Loucy (cell line): ENCODE results near the gene ADRM1.

Source experiments
- H2AFZ ChIP-seq: fragments of 200-600 bp; sonication (generic); 2 replicates; pipeline ENCODE4 v1.6.0; 2016; ENCODE audit warnings: antibody characterized with exemption, mild to moderate bottlenecking, low read length, moderate library complexity
- H3F3A ChIP-seq: fragments of 200-600 bp; 2 replicates; pipeline ENCODE4 v1.6.0; 2016; ENCODE audit warnings: antibody characterized with exemption, low read depth, mild to moderate bottlenecking
- H3K27me3 ChIP-seq: fragments of 200-600 bp; sonication (generic); 2 replicates; pipeline ENCODE4 v1.6.1; 2014; ENCODE audit warnings: low read length, mild to moderate bottlenecking; ENCODE audit not compliant: insufficient read depth, poor library complexity, severe bottlenecking
- H3K36me3 ChIP-seq: fragments of 200-600 bp; sonication (generic); 2 replicates; pipeline ENCODE4 v1.6.1; 2016; ENCODE audit warnings: low read length; ENCODE audit not compliant: insufficient read depth
- H3K4me1 ChIP-seq: fragments of 200-600 bp; sonication (generic); 2 replicates; pipeline ENCODE4 v1.5.1; 2014; ENCODE audit warnings: low read length, mild to moderate bottlenecking; ENCODE audit not compliant: insufficient read depth, poor library complexity, severe bottlenecking
- H3K4me2 ChIP-seq: fragments of 200-600 bp; sonication (generic); 2 replicates; pipeline ENCODE4 v1.6.0; 2014; ENCODE audit warnings: antibody characterized with exemption, low read length, low read depth, mild to moderate bottlenecking; ENCODE audit not compliant: poor library complexity, severe bottlenecking
- H3K4me3 ChIP-seq: fragments of 200-600 bp; sonication (generic); 2 replicates; pipeline ENCODE4 v1.5.1; 2014; ENCODE audit warnings: low read length, mild to moderate bottlenecking, mixed read lengths; ENCODE audit not compliant: poor library complexity, severe bottlenecking
- H3K79me2 ChIP-seq: fragments of 200-600 bp; sonication (generic); 2 replicates; pipeline ENCODE4 v1.6.1; 2014; ENCODE audit warnings: low read length; ENCODE audit not compliant: insufficient read depth
- H3K9ac ChIP-seq: fragments of 200-600 bp; sonication (generic); 2 replicates; pipeline ENCODE4 v1.6.0; 2014; ENCODE audit warnings: mild to moderate bottlenecking, low read depth, low read length, moderate library complexity; ENCODE audit not compliant: poor library complexity, severe bottlenecking
- H3K9me2 ChIP-seq: fragments of 200-600 bp; sonication (generic); replicated peaks from 2 replicates; pipeline ENCODE4 v1.6.1; 2016; ENCODE audit warnings: low read depth, low read length, mixed read lengths
- H3K9me3 ChIP-seq: fragments of 200-600 bp; sonication (generic); 2 replicates; pipeline ENCODE4 v1.6.1; 2014; ENCODE audit warnings: mild to moderate bottlenecking, antibody characterized with exemption, low read length, low read depth; ENCODE audit not compliant: insufficient read depth
- H4K20me1 ChIP-seq: fragments of 200-600 bp; sonication (generic); 2 replicates; pipeline ENCODE4 v1.6.0; 2014; ENCODE audit warnings: antibody characterized with exemption, low read length, mild to moderate bottlenecking; ENCODE audit not compliant: insufficient read depth, poor library complexity, severe bottlenecking
- EZH2phosphoT487 ChIP-seq: fragments of 200-600 bp; IDR thresholded peaks from 2 replicates; pipeline ENCODE4 v1.6.1; 2018; ENCODE audit warnings: antibody characterized with exemption, mild to moderate bottlenecking, moderate library complexity, borderline replicate concordance
- TF ChIP-seq, protein P1 (sequence below): fragments of 200-600 bp; sonication (generic); conservative IDR thresholded peaks from 2 replicates; pipeline ENCODE4 v1.5.1; 2014; ENCODE audit warnings: mild to moderate bottlenecking, antibody characterized with exemption, low read length

The ADRM1 gene

DNA sequence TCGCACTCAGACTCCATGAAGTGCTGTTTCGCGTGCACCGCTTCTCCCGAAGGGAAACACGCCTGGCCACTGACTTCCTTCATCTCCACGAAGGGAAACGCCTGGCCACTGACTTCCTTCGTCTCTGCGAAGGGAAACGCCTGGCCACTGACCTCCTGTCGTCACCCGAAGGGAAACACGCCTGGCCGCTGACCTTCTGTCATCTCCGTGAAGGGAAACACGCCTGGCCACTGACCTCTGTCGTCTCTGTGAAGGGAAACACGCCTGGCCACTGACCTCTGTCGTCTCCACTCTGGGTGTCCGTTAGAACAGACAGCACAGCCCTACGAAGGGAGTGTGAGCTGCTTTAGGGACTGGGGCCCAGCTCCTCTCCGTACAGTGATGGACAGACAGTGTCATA is 17.1 kb upstream of the ADRM1 start:
- Histone ChIP-seq H3K9ac (no peak overlapping the region), H3K4me2 (no peak overlapping the region), H3K4me1 (no peaks in the 10 kb centered on the region), H3K4me3 (no peak overlapping the region), H2AFZ (no peak overlapping the region), H3K79me2 (no peaks in the 10 kb centered on the region), H4K20me1 (no peaks in the 10 kb centered on the region), H3K27me3 (no peaks in the 10 kb centered on the region), H3K36me3 (peaks cover 63% of the 10 kb centered on the region; the same call in 1 of the 2 replicates), H3F3A (no peaks in the 10 kb centered on the region), H3K9me2 (no peaks in the 10 kb centered on the region), H3K9me3 (no peaks in the 10 kb centered on the region)
- TF ChIP-seq EZH2phosphoT487, result no peak
- TF ChIP-seq, protein P1, sequence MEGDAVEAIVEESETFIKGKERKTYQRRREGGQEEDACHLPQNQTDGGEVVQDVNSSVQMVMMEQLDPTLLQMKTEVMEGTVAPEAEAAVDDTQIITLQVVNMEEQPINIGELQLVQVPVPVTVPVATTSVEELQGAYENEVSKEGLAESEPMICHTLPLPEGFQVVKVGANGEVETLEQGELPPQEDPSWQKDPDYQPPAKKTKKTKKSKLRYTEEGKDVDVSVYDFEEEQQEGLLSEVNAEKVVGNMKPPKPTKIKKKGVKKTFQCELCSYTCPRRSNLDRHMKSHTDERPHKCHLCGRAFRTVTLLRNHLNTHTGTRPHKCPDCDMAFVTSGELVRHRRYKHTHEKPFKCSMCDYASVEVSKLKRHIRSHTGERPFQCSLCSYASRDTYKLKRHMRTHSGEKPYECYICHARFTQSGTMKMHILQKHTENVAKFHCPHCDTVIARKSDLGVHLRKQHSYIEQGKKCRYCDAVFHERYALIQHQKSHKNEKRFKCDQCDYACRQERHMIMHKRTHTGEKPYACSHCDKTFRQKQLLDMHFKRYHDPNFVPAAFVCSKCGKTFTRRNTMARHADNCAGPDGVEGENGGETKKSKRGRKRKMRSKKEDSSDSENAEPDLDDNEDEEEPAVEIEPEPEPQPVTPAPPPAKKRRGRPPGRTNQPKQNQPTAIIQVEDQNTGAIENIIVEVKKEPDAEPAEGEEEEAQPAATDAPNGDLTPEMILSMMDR, result no peak

DNA sequence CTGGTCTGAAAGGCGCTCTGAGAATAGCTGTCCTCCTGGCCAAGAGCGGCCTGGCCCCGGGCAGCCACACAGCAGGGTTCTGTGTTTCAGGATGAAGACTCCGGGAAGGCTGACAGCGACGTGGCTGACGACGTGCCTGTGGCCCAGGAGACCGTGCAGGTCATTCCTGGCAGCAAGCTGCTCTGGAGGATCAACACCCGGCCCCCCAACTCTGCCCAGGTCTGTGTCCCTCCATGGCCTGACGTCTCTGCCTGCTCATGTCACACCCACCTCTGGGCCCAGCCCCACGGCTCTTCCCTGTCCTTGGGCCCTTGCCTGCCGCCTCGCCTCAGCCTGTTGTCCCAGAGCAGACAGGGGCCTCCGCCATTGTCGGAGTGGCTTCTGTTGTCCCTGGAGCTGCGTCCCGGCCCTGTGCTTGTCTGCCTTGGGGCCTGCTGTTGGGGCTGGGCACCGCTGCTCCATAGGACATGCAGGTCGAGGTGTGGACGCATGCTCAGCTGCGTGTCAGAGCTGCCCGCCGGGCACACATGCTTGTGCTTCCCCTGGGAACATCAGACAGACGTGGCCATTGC is 16.2 kb upstream of the ADRM1 start:
- Histone ChIP-seq H3K4me1 (no peaks in the 10 kb centered on the region), H3K9ac (no peak overlapping the region), H3K36me3 (peaks cover 62% of the 10 kb centered on the region; the same call in 1 of the 2 replicates), H3K9me3 (no peaks in the 10 kb centered on the region), H3K27me3 (no peaks in the 10 kb centered on the region), H3K4me3 (no peak overlapping the region), H3K4me2 (no peak overlapping the region), H3K79me2 (no peaks in the 10 kb centered on the region), H3K9me2 (no peaks in the 10 kb centered on the region), H4K20me1 (no peaks in the 10 kb centered on the region), H3F3A (no peaks in the 10 kb centered on the region), H2AFZ (no peak overlapping the region)
- TF ChIP-seq, protein P1, result no peak
- no peak for TF ChIP-seq EZH2phosphoT487

DNA sequence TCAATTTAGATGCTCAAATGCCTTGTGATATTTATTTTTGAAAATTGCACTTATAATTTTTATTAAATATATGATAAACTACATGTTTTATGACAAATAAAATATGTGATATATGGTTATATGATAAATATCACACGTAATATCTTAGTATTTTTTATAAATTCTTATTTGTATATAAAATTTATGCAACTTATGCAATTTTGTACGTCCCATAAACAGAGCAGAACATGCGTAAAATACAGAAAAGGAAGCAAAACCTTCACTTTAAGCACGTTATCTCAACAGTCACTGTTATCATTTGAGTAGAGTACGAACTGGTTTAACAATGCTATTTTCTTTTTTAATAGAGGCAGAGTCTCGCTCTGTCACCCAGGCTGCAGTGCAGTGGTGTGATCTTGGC is 15.7 kb upstream of the ADRM1 start:
- TF ChIP-seq EZH2phosphoT487, result no peak
- TF ChIP-seq, protein P1, result no peak
- Histone ChIP-seq H4K20me1 (no peaks in the 10 kb centered on the region), H3F3A (no peaks in the 10 kb centered on the region), H3K9me3 (no peaks in the 10 kb centered on the region), H3K4me1 (no peaks in the 10 kb centered on the region), H3K27me3 (no peaks in the 10 kb centered on the region), H3K4me3 (no peak overlapping the region), H3K79me2 (no peaks in the 10 kb centered on the region), H3K9ac (no peak overlapping the region), H2AFZ (no peak overlapping the region), H3K9me2 (no peaks in the 10 kb centered on the region), H3K4me2 (no peak overlapping the region), H3K36me3 (peaks cover 61% of the 10 kb centered on the region; the same call in 1 of the 2 replicates)
